NCI-H1694 (cell line): ENCODE results near the gene NFIX.

Experiments used
- DNase-seq: peaks from one replicate; lab custom pipeline; 2025; lab: John Stamatoyannopoulos, UW

NFIX gene

DNA sequence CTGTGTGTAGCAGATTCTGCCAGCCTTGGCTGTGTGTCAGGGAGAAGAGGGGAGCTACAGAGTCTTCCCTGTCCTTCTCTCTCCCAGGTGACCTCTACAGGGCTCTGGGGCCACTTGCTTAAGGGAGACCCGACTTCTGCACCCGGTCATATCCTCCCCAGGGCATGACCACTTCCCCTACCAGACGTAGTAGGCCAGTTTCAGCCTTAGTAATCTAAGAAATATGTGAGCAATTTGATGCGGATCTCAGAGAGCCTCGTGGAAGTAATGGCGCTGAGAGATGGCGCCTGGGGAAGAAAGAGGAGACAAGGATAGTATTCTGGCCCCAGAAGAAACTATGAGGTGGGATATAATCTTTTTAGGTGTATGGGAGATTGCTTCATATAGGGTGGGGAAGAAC lies 41.9 kb downstream of the NFIX start:
- DNase-seq: no peak

DNA sequence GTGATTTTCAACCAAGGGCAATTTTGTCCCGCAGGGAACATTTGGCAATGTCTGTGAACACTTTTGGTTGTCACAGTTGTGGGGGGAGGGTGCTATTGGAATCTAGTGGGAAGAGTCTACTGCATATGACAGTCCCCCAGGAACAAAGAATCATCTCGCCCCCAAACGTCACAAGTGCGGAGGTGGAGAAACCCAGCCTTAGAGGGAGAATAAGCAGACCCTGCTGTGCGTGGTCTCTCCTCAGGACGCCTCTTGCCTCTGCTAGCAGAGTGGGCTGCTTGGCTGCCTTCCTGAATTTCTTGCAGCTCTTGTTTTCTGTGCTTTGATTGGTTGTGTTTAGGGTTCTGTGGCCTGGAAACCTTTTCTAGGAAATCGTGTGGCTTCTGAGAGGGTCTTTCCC lies 42.5 kb downstream of the NFIX start:
- no peak for DNase-seq

GRCh38 chr19:13038306-13039210 lies 43.3 kb downstream of the NFIX start:
- DNase-seq: no peak

GRCh38 chr19:13039211-13039789 lies 44.0 kb downstream of the NFIX start:
- DNase-seq: no peak

GRCh38 chr19:13040232-13040947 lies 45.1 kb downstream of the NFIX start:
- DNase-seq: no peak

DNA sequence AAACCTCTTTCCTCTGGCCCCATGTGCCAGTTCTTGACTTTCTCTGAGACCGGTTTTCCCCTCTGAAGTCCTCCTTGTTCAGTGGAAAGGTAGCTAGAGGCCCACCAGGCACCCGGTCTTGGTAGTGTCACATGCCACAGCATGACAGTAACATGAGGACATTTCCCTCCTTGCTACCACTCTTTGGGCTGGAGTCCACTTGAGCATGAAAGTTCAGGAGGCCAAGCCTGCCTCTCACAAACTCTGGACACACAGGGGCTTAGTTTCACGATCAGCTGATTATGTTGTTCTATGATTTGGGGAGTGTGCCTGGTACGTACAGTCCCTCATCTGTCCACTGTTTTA lies 45.6 kb downstream of the NFIX start:
- no peak for DNase-seq

GRCh38 chr19:13042443-13043130 lies 47.3 kb downstream of the NFIX start:
- DNase-seq: no peak

GRCh38 chr19:13043285-13043684 lies 48.0 kb downstream of the NFIX start:
- no peak for DNase-seq

DNA sequence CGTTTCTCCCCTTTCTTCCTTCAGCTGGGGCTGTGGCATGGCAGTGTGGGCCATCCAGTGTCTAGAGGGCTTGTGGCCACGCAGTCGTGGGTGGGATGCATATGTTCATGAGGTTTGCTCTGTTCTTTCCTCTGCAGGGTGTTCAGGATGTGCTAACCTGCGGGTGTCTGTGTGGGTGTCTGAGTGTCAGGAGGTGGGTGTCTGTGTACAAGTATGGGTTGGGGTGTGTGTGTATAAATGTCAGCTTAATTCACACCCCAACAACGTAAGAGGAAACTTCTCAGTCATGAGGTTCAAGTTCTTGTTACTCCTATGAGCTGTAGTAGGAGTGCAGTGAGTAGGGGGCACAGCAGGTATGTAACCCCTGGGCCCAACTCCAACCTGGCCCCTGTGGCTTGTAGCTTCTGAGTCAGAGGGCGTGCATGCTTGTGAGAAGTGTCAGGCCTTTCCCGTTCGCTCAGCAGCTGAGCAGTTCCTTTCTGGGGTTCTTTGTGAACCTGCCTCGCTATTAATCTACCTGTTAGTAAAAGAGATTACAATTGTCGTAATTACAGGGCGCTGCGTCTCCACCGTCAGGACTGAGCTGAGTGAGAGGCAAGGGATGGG lies 49.1 kb downstream of the NFIX start:
- DNase-seq: no peak

DNA sequence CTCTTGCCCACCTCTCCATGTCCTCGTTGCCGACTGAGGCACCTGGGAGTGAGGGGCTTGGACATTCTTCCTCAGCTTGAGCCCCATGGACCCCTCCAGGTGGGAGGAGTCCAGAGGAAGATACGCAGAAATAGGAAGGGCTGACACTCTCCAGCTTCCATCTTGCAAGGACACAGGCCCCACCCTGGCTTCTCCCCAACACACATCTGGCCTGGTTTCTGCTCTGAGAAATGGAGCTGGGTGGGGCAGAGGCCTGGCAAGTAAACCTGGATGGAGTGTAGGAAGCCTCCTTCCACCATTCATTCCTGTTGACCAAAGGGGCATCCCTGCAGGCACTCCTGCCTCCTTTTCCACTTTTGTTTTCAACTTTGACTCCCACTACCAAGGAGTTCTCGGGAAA lies 50.5 kb downstream of the NFIX start:
- DNase-seq: no peak

GRCh38 chr19:13047374-13047773 lies 52.1 kb downstream of the NFIX start:
- DNase-seq: no peak

- DNase-seq: no peak
Observed at GRCh38 chr19:13050274-13050673, 55.0 kb downstream of the NFIX start.

DNA sequence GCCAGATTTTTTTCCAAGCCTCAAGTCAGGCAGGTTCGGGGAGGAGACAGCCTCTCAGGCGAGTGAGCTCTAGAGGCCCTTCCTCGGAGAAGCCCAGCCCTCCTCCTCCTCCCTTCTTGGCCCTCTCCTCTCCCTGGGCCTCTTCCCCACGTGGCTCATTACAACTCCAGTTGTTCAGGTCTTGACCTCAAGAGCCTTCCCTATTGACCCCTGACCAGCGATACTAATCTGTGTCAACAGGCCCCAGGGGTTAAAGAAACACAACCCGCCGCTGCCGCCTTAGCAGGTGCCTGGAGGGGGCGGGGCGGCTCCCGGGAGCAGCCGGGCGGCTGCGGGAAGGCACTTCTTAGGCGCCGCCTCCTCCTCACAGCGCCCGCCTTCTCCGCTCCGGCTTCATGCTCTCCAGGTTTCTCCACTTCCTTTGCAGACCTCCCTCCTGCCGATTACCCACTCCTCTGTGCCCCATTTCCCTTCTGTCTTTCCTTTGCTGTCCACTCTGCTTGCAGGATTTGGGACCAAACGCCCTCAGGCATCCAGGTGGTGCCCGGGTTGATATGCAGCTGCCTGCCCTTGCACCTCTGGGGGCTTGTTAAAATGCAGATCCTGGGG lies 56.4 kb downstream of the NFIX start:
- DNase-seq: no peak

DNA sequence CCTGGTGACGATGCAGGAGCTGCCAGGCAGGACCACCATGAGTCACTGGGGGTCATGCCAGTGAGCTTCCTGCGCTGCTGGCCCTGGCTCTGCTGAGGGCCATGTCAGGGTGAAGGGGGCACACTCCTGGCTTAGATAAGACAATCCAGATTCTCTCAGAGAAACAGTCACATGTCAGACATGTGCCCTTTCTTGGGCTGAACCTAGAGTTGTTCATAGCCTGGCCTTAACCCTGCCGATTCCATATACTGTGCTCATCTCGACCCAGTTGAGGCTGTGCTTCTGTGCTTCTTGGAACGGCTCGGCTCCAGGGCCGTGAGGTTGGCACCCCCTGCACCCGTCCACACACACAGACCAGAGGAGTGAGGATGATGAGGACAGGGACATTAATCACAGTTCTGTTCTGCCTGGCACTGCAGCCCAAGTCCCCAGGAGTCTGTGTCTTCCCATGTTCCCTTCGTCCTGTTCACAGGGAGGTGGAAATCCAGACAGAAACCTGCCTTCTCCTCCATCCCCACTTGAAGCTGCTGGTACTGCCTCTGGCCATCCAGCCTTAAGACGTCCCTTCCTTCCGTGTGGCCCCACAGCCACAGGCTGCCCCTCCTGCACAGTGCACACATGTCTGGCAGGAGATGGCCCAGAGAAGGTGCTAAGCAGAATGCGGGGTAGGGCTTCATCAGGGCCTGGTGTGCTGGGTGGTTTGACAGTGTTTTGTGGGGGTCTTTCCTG lies 57.3 kb downstream of the NFIX start:
- DNase-seq: no peak

- DNase-seq: no peak
Observed at GRCh38 chr19:13053238-13053637, 58.0 kb downstream of the NFIX start.

DNA sequence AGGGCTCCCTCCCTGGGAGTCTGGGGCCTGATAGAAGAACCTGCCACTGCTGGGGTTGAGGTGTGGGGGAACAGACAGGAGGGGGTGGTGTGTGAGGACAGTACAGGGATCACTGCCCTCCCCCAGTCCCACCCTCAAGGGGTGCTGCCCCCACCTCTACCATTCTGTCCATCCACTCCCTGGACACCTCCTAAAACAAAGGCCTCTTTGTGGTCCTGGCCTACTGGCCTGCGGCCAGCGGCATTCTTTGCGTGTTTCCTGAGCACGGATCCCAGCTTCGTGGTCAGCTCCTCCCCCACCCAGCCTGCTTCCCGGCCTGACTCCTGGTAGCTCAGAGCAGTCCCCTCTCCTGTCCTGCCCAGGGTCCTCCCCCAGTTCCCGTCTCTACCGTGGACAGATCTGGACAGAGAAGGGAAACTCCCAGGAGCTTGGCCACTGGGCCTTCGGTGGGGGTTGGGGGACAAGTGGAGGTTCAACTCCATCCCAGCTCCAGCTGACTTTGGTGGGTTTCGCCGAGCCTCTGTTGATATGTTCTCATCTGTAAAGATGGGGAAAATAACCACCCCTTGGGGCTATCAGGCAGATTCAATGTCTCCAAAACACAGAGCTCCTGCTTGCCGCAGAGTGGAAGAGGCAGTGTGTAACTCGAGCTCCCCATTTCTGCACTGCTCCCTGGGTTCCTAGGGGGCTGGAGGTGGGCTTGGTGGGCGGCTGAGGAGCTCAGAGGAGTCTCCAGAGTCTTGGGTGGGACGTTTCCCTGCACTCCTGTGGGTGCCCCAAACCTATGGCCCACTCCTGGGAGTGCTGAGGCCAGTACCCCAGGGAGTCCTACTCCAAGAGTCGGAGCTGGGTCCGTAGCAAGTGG lies 58.7 kb downstream of the NFIX start:
- no peak for DNase-seq

- DNase-seq: no peak
Observed at GRCh38 chr19:13054626-13055212, 59.4 kb downstream of the NFIX start.

GRCh38 chr19:13055213-13056051 lies 60.2 kb downstream of the NFIX start:
- no peak for DNase-seq
